CD4-positive, alpha-beta T cell treated with Interleukin-2 at 100 ng/mL for 4 hours (primary cell): Measurements from ENCODE around the gene CISTR.
A peak's percentile ranks its signal among the peaks of the same experiment; 100 is the strongest.
"Not testable (repeated sequence)": the region's sequence is repeated elsewhere in the genome, so short reads cannot be mapped to it uniquely, and the experiment has no call there.

Experiments
- DNase-seq: peaks from one replicate; pipeline ENCODE4 v3.0.0-alpha.2; 2020; ENCODE audit warnings: low spot score

CISTR gene

DNA sequence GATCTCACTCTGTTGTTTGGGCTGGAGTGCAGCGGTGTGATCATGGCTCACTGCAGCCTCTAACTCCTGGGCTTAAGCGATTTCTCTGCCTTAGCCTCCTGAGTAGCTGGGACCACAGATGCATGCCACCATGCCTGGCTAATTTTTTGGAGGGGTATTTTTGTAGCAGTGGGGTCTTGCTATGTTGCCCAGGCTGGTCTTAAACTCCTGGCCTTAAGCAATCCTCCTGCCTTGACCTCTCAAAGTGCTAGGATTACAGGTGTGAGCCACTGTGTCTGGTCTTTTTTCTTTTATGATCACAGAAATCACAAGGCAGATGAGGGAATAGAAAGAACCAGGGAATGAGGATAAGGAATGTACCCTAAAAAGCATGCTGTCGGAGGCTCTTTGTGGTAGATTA, 11.0 kb upstream of the CISTR start:
- DNase-seq = not testable (repeated sequence)

DNA sequence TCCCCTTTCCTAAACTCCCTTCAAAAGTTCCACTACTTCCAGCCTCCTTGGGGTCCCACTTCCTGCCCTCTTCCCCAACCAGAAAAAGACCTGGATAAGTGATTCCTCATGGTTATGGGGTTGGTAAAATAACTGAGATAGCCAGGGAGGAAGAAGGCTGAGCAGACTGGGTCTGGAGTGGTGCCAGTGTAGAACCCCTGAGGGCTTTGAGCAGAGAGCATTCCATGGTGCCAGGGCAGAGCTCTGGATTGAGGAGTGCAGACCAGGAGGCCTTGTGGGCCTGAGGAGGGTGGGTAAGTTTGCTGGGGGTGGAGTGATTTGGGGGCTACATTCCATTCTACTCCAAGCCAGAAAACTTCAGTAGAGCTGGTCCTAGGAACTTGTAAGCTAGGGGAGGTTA, 9.5 kb upstream of the CISTR start:
- no peak for DNase-seq

DNA sequence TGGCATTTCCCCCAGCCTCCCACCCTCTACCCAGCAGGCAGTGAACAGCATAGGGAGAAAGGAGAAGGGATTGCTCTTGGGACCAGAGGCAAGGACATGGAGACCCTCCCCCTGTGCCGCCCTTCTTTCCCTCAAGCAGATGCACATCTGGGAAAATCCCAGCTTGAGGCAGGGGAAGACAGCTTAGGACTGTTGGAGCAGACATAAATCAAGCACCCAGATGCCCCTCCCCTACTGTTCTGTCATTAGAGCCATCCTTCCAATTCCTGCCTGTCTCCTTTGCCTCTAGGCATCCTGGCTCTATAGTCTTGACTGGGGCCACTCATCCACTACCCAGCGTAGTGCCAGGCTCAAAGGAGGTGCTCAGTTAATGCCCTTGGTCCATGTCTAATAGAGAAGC, 7.5 kb upstream of the CISTR start:
- DNase-seq = no peak

DNA sequence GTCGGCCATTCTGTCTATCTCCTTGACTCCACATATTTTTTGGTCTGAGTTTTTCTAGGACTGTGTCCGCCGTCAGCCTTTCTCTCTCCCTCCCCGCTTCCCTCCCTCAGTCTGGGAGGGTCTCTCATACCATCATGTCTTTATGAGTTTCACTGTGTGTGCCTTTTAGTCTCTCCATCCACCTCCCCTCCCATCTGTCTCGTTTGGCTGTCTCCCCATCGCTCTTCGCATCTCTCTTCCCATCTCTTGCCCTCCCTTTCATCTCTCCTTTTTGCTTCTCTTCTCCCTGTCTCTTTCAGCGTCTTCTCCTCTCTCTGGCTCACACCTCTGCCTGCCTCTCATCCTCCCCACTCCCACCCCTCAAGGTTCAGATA, 6.9 kb upstream of the CISTR start:
- DNase-seq = no peak

DNA sequence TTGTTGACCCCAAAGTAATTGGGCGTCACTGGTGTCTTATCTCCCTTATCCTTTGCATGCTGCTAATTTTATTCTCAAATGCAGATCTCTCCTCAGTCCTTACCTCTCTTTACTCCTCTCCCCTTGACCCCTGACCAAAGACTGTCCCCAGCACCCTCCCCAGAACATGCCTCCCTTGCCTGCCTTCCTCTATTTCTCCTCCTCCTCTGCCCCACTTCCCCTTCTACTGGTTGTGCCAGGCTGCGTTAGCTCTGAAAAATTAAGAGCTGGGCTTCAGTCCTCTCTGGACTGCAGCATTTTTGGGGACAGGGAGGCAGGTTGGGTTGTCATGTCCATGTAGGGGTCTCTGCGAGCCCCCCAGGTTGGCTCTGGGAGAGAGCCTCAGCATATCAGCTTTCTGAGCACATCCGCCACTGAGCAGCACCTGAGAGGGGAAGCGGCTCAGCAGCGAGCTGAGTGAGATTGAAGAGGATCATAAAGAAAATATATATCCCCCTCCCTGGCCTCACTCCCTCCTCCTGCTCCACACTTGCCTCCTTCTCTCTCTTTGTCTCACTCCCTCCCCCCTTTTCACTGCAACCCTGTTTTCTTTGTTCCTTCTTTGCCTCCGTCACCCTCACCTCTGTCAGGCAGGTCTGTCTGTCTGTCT, 6.4 kb upstream of the CISTR start:
- no peak for DNase-seq

DNA sequence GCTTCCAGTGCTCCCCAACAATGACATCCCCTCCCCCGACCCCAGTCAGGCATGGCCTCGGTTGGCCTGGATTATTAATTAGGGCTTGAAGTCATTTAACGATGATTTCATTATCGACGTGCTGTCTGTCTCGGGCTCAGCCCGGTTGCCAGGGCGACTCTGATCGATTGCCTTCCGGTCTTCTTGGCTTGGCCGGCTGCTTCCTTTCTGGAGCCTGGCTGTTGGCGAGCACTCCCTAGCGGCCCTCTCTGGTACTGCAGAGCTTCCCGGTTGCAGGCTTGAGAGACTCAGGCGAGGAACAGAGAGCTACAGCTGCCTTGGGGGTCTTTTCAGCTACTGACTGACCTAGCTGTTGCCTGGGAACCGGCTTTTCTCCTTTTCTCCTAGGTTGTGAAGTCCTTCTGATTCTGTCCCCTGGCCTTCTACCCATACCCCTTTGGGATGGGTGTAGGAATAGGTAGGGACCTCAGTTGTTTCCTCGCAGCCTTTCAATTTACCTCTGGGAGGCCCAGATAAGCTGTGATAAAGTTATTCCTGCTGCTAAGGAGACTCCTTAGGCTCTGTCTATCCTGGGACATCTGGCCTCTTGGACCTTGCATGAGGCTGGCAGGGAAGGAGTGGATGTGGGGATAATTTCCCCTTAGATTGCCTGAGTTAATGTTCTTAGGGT, 5.5 kb upstream of the CISTR start:
- peak; percentile 83 for DNase-seq

DNA sequence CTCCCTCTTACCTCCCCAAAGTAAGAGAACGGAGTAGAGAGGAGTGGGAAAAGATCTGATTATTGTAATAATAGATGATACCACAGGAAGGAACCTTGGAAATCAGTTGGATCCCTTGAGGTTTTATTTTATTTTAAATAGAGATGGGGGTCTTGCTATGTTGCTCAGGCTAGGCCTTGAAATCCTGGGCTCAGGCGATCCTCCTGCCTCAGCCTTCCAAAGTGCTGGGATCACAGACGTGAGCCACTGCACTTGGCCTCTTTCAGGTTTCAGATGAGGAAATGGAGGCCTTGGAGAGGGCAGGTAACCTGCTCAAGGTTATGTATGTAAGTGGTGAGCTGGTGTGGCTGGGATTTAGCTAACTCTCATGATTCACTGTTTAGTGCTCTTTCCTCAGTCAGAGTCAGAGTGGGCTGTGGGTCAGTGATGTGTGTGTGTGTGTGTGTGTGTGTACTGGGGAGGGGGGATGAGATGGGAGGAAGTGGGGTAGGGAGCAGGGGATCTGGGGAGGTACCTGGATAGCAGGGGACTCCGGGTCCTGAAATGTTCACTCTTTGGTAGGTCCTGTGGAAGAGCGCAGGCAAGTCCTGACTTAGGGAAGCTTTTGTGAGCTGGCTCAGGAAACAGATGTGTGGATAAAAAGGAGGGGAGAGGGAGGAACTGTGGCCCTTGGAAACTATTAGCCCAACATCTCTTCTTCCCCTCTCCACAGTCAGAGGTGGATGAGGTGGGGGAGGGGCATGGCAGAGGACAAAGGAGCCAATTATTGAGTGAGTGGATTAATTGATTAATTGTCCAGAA, 4.7 kb upstream of the CISTR start:
- no peak for DNase-seq

- no peak for DNase-seq
These were observed 4.1 kb upstream of the CISTR start for GRCh38 chr12:53755893-53756292.

DNA sequence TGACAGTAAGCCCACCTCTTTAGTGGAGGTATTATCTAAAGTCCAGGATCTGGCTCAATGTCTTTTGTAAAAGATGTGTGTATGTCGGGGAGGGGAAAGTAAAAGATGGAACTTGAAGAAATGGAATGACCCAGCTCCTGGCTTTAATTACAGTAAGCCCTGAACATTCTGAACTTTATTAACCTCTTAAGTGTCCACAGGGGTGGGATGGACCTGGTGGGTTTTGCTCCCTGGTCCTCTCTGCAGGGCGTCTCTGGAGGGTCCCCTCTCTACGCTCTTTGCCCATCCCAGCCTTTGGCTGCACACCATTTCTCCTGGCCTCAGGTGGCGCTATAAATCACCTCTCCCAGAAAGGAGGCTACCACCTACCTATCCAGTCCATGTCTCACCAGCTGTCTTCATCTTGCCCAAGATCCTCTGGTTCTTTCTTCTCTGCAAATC, 3.7 kb upstream of the CISTR start:
- no peak for DNase-seq

DNA sequence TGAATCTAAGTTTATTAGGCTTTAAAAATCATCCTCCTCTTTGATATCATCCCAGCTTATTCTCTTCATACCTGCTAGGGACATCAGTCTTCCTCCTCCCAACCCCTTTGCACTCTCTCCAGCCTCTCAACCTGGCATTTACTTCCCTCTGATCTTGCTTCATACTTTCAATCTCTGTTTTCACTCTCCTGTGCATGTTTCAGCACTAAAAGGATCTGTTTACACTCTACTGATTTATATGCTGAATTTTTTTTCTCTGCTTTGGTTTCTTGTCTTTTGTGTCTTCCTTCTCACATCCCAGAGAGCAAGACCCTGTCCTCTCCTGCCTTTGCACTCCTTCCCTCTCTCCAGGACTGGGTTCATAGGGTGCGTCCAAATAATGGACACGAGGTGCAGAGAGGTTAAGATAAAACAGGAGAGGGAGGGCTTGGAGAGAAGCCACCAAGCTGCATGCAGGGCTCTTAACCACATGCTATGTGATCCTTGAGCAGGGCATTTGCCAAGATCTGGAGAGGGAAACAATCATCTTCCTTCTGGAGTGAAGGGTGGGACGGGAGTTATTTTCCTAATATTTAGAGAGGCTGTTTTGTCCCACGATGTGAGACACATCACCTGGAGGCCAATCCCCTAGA, 3.0 kb upstream of the CISTR start:
- DNase-seq = no peak

DNA sequence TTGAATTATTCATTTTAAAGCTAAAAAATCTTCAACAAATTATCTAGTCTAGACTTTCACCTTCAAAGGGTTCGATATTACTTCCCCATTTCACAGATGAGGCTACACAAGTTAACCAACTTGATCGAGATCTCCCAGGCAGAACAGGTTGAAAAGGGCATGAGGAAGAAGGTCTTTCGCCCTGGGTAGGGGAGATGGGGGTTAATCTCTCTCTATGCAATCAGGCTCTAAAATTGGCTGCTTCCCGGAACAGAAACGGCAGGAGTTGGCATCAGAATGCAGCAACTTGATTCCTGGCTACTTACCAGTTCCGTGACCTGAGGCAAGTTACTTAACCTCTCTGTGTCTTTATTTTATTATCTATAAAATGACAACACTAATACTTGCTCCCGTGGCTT, 2.4 kb upstream of the CISTR start:
- no peak for DNase-seq

DNA sequence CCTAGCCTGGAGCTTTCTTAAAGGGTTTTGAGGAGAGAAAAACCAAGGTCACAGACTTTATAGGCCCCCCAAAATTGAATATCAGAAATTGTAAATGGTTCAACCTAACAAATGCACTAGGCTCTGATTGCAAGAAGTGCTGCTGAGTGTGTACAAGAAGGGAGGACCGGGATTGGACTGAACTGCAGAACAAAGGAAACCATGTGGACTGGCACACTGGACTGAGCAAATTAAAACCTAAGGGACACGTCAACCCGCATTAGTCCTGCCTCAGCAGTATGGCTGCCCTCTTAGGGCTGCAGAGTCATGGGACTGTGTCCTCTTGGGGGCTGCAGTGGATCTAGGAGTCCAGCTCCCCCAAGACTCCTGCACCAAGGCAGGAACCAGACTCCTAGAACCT, 842 bp upstream of the CISTR start:
- no peak for DNase-seq

- no peak for DNase-seq
These were observed 418 bp upstream of the CISTR start for GRCh38 chr12:53752192-53752601.

DNA sequence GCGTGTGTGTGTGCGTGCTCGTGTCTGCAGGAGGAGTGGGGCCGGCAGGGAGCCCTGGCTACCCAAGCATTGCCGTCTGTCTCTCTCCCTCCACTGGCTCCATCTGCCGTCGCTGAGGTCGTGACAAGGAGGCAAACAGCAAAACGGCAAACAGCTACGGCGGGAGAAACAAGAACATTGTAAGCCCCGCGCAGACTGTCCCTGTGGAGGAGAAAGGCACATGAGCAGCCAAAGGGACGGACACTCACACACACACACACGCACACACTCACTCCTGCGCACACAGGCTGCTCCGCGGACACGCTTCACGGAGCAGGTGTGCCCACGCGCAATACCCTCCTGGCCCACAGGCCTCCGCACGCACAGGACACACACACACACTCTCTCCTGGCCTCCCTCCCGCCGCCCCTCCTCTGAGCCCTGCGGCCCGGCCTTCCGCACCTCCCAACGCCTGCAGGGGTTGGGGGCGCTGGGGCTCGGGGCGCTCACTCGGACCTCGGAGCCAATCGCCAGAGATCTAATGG, 905 bp downstream of the CISTR start:
- no peak for DNase-seq

DNA sequence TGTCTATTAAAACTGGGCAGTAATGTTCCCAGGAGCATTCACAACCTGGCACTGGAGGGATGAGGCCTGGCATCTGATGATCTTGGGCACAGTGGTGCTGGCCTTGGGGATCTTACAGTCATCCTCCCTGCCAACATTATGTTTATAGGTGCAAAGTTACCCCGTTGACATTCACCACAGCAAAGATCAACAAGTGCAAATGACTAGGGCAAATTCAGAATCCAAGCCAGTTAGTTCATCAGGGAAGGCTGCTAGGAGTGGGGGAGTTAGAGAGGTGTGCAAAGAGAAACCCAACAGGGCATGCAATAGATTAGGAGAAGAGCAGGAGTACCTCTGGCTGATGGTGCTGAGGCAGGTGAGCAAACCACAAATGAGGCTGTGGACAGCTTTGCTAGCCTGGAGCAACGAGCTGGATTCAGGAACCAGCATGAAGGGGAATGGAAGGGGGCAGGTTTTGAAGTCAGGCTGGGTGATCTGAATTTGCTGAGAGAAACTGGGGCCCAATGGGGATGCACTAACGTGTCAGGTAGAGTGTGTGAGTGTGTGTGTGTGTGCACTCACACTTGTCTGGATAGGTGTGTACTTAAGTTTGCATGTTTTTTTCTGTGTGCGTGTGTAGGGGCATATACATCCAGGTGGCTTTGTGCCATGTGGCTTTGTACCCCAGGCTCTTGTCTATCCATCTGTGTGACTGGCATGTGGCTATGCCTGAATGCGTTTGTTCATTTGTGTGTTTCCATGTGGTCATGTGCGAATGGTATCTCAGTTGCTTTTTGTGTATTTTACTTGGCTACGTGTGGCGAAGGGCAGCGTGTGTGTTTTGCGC, 1.6 kb downstream of the CISTR start:
- no peak for DNase-seq

DNA sequence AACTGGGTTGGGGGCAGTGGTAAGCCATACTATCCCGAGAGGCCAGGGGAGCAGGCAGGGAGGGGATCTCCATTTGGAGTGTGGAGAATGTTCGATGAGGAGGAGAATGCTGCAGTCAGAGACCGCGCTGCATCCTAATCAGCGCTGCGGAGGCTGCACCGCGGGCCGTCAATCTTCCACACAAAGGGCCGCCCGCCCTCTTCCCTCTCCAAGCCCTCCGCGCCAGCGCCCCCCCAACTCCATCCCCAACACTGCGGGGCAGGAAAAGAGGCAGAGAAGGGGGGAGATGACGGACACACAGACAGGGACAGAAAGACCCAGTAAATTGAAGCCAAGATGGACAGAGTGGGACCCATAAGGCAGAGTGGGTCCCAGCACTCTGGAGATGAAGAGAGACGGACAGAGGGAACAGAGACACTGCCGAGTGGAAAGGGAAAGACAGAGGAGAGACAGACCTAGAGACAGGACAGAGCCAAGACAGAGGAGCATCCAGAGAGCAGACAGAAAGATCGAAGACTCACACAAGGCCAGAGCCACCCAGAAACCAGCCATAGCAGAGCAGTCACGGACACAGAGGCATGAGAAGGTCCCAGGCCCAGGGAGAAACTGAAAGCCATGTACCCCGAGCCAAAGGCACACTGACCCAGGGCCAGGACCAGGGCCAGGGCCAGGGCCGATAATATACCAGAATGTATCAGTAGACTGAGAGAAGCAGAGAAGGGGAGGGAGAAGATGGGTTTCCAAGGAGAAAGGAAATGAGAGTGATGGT, 3.5 kb downstream of the CISTR start:
- DNase-seq = no peak

GRCh38 chr12:53747095-53747494, 4.7 kb downstream of the CISTR start:
- no peak for DNase-seq

- peak; percentile 89 for DNase-seq
These were observed 5.1 kb downstream of the CISTR start for GRCh38 chr12:53746592-53747092.

DNA sequence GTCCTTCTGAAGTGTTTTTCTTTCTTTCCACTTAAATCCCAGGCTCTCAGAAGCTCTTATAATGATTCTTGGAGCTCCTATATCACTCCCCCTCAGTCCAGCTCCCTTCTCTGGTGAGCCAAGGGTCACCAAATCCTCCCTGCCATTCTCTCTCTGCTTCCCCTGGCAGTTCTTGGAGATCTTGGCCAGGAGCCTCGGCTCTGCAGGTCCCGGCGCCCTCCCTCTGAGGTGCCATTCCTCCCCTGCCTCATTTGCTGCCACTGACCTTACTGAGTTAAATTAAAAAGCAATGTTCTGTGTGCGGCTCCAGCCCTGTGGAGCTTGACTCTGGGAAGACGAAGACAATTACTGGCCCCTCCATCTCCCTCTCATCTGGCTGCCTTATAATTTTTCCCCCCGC, 7.0 kb downstream of the CISTR start:
- no peak for DNase-seq

- no peak for DNase-seq
These were observed 7.7 kb downstream of the CISTR start for GRCh38 chr12:53744130-53744441.
